HG03064 (cell line): ENCODE measurements around the gene FAM47B.

Source experiments
- ATAC-seq: cut with Tn5 transposase; IDR thresholded peaks from one replicate; pipeline ENCODE4 v1.9.1; 2021; ENCODE audit warnings: low read depth; ENCODE audit not compliant: unreplicated experiment

FAM47B gene

GRCh38 chrX:34942496-34942895, at the start of gene FAM47B:
TSS of gene FAM47B (plus strand) at chrX:34942796. CDS start at chrX:34942832, 36 bp downstream.
- no peak for ATAC-seq

- no peak for ATAC-seq
These were observed 48.9 kb upstream of the FAM47B start for GRCh38 chrX:34893741-34894140.

- no peak for ATAC-seq
These were observed 41.9 kb upstream of the FAM47B start for GRCh38 chrX:34900691-34901090.

GRCh38 chrX:34901761-34902160, 40.8 kb upstream of the FAM47B start:
- ATAC-seq, result no peak

GRCh38 chrX:34903316-34903715, 39.3 kb upstream of the FAM47B start:
- no peak for ATAC-seq

- ATAC-seq, result no peak
These were observed 33.4 kb upstream of the FAM47B start for GRCh38 chrX:34909151-34909550.

- no peak for ATAC-seq
These were observed 27.0 kb upstream of the FAM47B start for GRCh38 chrX:34915463-34916225.

GRCh38 chrX:34917146-34917545, 25.4 kb upstream of the FAM47B start:
- no peak for ATAC-seq

GRCh38 chrX:34918091-34918736, 24.4 kb upstream of the FAM47B start:
- ATAC-seq, result no peak

GRCh38 chrX:34918856-34919255, 23.7 kb upstream of the FAM47B start:
- ATAC-seq, result no peak

GRCh38 chrX:34927866-34928265, 14.7 kb upstream of the FAM47B start:
- ATAC-seq, result no peak

GRCh38 chrX:34943235-34943634, 639 bp downstream of the FAM47B start:
- ATAC-seq, result no peak

- no peak for ATAC-seq
These were observed 14.3 kb downstream of the FAM47B start for GRCh38 chrX:34956916-34957315.

GRCh38 chrX:34961662-34962061, 19.1 kb downstream of the FAM47B start:
- no peak for ATAC-seq

GRCh38 chrX:34972206-34972605, 29.6 kb downstream of the FAM47B start:
- no peak for ATAC-seq

GRCh38 chrX:34978171-34978570, 35.6 kb downstream of the FAM47B start:
- no peak for ATAC-seq

- ATAC-seq, result no peak
These were observed 45.0 kb downstream of the FAM47B start for GRCh38 chrX:34987646-34988045.
